Measurements from ENCODE around the gene HCN2.
A peak's percentile ranks its signal among the peaks of the same experiment; 100 is the strongest.

HCN2 gene
- total RNA-seq = 0.25 to 3.8 (median 3.3) reads per million in 3 experiments

DNA sequence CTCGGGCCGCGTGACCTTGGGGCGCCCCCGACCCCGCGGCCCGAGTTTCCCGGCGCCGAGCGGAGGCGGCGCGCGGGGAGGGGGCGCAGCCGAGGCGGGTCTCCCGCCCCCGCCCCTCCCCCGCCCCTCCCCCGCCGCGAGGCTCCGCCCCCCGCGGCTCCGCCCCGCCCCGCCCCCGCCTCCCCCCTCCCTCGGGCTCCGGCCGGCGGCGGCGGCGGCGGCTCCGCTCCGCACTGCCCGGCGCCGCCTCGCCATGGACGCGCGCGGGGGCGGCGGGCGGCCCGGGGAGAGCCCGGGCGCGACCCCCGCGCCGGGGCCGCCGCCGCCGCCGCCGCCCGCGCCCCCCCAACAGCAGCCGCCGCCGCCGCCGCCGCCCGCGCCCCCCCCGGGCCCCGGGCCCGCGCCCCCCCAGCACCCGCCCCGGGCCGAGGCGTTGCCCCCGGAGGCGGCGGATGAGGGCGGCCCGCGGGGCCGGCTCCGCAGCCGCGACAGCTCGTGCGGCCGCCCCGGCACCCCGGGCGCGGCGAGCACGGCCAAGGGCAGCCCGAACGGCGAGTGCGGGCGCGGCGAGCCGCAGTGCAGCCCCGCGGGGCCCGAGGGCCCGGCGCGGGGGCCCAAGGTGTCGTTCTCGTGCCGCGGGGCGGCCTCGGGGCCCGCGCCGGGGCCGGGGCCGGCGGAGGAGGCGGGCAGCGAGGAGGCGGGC, at the start of gene HCN2:
TSS of gene HCN2 (plus strand) at position 189 of the 703 bp plus-strand sequence. CDS start at position 254, 65 bp downstream.
- DNase-seq = no peak

DNA sequence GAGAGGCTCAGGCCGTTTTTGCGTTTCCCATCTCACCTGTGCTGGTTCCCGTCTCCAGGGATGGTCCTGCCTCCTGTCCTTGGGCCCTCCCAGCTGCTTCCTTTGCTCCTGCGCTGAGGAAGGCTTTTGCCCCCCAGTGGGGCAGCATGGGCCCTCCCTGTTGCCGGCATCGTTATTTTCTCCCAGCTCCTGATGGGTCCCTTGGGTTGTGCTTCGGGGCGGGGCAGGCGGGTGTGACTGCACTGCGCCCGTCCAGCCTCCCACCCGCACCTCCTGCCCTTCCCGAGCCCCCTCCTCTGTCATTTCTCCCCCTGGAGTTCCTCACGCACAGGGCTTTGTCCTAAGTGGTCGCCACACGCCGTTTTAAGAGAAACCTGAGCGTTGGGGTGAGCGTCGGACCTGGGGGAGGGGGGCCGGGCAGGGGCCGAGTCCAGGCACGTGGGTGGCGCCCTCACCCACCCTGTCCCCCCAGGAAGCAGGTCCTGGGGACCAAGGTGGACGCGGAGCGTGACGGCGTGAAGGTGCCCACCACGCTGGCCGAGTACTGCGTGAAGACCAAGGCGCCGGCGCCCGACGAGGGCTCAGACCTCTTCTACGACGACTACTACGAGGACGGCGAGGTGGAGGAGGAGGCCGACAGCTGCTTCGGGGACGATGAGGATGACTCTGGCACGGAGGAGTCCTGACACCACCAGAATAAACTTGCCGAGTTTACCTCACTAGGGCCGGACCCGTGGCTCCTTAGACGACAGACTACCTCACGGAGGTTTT, 48.6 kb upstream of the HCN2 start:
- no peak for DNase-seq

DNA sequence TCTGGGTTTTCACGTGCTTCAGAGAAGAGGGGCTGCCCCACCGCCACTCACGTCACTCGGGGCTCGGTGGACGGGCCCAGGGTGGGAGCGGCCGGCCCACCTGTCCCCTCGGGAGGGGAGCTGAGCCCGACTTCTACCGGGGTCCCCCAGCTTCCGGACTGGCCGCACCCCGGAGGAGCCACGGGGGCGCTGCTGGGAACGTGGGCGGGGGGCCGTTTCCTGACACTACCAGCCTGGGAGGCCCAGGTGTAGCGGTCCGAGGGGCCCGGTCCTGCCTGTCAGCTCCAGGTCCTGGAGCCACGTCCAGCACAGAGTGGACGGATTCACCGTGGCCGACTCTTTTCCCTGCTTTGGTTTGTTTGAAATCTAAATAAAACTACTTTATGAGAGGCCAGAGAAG, 48.0 kb upstream of the HCN2 start:
- no peak for DNase-seq

DNA sequence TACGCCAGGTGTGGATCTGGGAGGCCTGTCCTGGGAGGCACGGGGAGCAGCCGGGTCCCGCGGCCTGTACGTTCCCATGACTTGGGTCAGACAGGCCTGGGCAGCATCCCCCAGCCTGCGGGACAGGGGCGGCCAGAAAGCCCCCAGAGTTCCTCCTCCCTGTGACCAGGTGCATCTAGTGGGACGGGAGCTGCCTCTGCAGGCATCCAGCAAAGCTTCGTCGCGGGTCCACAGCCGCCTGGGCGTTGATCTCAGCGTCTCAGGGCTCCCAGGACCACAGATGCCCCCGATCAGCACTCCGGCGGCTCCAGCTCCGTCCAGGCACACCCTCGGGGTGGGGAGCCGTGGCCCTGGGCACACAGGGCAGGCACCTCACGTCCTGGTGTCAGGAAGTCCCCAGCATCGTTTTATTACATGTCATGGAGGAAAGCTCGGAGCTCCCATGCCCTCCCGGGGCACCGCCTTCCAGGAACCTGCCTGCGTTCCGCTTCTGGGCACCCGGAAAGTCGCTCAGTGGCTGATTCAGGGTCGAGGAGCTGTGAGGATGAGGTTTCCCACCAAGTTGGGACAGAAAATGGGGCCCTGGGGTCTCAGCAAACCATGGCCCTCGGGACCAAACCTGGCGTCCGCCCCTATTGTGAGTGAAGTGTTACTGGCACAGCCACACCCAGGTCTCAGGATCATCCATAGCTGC, 47.4 kb upstream of the HCN2 start:
- no peak for DNase-seq

DNA sequence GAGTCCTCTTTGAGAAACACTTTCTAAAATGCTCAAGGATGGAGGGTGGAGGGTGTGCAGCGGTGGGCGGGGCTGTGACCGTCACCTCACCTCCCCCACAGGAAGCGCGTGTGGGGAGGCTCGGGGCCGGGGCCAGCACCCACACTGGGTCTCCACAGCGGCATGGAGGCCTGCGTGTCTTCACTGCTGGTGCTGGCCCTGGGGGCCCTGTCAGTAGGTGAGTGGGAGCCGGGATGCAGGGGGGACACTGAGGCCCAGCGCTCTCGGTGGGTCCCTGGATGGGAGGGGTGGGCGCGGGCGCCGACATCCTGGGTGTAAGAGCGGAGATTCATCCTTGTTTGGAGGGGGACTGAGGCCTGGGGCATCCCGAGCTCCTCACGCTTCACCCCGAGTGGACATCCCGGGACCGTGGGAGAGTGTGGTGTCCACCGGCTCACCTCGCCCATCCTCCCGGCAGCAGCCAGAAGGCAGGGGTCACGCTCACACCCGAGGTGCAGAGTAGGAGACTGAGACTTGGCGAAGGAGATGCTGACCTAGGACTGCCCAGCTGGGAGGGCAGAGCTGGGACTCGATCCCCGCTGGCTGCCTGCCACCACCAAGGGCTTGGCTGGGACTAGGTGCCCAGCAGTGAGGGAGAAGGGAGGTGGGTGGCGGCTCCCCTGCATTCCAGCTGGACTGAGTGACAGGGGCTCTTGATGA, 45.6 kb upstream of the HCN2 start, which contains the start of gene GZMM:
TSS of gene GZMM (plus strand) at position 144 of the 699 bp plus-strand sequence. CDS start at position 163, 19 bp downstream.
- peak; percentile 79 for DNase-seq

DNA sequence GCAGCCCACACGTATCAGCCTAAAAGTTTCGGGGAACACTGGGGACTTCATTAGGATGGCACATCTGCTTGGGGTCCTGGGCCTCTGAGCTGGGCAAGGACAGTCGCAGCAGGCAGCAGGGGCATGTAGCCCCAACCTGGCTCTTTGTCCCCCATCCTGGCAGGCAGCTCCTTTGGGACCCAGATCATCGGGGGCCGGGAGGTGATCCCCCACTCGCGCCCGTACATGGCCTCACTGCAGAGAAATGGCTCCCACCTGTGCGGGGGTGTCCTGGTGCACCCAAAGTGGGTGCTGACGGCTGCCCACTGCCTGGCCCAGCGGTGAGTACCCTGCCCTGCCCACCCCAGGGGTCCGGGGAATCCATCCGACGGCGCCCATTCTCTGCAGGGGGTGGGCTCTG, 42.6 kb upstream of the HCN2 start:
- DNase-seq = no peak

DNA sequence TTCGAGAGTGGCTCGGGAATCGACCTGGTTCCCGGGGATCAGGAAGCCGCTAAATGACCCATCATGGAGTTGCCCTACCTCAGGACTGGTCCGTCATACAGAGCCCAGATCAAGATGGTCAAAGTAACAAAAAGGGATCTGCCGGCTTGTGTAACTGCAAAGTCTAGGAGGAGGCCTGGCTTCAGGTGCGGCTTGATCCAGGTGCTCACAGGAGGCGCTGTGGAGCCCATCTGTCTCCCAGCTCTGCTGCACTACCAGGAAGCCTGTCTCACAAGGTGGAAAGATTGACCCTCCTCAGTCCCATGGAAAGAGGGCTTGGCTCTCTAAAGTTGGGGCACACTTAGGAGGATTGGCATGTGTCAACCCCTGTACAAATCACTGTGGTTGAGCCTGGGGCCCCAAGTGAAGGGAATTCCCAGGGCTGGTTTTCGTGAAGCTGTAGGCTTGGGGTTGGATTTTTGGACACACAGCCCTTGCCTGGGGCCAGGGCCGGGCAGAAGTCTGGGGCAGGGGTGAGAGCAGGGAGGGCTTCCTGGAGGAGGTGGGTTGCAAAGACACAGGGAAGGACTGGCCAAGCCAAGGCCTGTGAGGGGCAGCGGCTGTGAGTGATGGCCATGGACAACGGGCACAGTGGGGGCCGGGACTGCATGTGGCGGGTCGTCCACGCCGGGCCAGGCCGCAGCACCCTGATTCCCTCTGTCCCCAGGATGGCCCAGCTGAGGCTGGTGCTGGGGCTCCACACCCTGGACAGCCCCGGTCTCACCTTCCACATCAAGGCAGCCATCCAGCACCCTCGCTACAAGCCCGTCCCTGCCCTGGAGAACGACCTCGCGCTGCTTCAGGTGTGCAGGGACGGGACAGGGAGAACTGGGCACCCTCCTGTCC, 41.6 kb upstream of the HCN2 start:
- no peak for DNase-seq

DNA sequence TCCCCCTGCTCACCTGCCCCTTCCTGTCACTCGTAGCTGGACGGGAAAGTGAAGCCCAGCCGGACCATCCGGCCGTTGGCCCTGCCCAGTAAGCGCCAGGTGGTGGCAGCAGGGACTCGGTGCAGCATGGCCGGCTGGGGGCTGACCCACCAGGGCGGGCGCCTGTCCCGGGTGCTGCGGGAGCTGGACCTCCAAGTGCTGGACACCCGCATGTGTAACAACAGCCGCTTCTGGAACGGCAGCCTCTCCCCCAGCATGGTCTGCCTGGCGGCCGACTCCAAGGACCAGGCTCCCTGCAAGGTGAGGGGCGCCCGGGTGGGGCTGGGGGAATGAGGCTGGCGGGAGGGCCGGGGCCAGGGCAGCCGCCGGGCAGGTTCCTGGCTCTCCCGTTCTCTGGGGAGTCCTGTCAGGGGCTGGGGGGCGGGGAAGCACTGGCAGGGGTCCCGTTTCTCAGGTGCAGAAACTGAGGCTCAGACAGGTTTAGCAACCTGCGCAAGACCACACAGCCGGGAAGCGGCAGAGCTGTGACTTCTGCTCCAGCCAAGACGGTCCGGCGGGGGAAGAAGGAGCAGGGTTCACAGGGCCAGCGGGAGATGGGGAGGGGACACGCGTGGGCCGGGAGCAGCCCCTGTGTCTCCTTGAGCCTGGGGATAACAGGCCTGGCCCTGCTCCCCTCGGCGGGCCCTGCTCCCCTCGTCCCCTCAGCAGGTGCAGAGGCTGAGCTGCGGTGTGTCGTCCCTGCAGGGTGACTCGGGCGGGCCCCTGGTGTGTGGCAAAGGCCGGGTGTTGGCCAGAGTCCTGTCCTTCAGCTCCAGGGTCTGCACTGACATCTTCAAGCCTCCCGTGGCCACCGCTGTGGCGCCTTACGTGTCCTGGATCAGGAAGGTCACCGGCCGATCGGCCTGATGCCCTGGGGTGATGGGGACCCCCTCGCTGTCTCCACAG, 40.5 kb upstream of the HCN2 start:
- no peak for DNase-seq

DNA sequence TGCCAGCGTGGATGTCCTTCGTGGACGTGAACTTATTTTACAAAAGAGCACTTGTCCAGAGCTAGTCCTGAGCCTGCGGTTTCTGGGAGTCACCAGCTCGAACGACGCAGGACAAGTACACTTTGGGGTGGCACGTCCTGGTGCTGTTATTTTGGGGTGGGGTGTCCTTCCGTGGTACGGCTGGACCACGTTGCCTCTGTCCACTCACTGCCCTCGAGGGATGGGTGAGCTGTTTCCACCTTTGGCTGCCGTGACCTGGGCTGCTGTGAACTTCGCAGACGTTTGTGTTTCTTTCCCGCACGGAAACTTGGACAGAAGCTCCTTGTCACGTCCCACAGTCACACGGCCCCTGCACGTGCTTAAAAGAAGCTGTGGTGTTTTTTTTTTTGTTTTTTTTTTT, 34.9 kb upstream of the HCN2 start:
- DNase-seq = no peak

DNA sequence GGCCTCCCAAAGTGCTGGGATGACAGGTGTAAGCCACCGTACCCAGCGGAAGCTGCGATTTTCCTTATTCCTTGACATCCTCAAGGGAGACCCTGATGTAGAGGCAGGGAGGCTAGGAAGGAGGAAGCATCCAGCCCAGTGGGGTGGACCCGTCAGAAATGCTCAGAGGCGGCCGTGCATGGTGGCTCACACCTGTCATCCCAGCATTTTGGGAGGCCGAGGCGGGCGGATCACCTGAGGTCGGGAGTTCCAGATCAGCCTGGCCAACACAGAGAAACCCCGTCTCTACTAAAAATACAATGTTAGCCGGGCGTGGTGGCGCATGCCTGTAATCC, 34.2 kb upstream of the HCN2 start:
- DNase-seq = no peak

DNA sequence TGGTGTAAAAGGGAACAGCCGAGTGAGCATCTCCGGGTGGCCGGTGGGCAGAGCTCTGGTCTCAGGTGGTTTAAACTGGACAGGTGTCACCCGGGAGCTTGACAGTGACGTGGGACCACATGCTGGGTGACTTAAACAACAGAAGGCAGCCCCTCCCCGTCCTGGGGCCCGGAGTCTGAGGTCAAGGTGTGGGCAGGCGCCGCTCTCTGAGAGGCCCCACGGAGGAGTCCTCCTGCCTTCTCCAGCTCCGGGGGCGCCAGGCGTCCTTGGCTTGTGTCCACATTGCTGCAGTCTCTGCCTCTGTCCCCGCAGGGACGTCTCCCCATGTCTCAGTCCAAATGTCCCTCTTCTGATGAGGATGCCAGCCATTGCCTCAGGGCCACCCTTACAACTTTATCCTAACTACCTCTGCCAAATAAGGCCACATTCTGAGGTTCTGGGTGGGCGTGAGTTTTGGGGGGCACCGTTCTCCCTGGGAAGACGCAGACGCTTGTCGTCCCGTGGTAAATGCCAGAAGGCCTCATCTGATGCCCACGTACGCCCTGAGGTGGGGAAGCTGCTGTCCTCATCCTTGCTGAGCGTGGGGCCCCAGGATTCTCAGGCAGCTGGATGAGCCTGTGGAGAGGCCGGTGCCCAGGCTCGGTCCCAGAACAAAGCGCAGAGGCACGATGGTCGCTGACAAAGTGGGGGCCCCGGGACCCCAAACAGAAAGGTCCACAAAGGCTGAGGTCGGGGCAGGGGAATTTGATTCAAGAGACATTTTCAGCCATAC, 32.9 kb upstream of the HCN2 start:
- no peak for DNase-seq

DNA sequence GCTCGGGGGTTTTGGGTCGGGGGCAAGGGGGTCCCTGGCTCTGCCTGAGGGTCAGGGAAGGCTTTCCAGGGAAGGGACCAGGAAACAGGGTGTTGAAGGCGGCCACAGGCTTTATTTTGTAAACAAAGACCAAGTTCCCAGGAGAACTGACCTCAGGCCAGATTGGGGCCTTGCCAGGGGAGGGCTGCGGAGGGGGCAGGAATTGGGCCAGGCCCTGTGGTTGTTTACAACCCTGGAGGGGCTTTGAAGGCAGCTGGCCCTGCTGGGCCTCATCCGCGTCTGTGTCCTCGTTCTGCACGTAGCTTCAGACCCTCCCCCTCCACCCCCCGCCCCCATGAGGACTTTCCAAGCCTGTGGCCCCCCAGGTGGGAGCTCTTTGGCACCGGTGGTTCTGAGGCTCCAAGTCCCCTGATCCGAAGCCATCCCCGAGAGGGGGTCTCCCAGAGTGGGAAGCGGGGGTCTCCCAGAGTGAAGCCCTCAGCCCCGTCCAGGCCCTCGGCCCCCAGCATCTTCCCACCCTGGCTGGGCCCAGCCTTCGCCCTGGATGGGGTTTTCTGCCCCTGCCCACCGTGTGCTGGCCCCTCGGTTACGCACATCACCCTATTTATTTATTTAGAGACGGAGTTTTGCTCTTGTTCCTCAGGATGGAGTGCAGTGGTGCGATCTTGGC, 30.8 kb upstream of the HCN2 start:
- no peak for DNase-seq

DNA sequence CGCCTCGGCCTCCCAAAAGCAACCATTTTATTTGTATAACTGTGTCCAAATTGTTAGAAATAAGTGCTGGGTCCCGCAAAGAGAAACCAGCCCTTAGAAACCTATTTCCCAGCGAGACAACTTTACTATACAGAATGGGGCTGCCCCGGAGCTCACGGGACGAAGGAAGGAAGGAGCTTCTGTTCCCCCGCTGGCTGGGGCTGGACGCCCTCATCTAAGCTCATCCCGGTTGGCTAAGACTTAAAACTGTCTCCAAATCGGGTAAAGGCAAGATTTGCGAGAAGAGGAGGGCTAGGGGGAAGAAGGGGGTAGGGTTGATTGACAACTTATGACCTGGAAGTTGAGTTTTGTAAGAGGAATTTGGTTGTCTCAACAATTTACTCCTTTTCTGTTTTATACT, 29.6 kb upstream of the HCN2 start:
- DNase-seq = no peak

DNA sequence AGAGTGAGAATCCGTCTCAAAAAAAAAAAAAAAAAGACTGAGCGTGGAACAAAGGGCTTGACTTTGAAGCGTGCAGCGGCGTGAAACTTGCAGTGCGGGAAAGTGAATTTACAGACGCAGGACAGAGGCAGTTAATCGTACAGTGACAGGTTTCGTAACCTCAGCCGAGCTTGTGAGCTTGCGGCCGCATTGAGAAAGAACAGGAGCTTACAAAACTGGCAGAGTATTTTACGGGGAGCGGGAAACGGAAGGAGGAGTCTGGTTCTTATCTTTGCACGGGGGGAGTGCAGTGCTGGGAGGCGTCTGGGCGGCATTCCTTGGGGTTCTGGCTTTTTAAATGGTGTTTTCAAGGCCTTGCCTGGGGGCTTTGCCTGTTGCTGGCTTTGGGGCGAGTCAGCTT, 23.3 kb upstream of the HCN2 start:
- no peak for DNase-seq

DNA sequence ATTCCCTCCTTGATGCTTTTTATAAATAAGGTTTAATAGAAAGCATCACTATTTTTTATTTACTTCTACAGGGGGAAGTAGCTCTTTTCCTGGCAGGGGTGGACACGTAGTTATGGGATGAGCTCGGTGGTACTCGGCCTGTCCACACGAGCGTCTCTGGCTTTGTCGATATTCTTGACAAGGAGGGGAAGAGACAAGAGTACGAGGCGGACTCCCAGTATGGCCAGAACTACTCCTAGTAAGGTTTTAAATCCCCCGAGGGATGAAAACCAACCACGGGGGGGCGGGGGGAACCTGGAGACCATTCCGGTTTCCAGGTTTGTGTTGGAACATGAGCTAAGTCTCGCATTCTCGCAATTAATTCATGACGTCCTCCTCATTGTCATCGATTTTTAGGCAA, 22.8 kb upstream of the HCN2 start:
- DNase-seq = no peak

DNA sequence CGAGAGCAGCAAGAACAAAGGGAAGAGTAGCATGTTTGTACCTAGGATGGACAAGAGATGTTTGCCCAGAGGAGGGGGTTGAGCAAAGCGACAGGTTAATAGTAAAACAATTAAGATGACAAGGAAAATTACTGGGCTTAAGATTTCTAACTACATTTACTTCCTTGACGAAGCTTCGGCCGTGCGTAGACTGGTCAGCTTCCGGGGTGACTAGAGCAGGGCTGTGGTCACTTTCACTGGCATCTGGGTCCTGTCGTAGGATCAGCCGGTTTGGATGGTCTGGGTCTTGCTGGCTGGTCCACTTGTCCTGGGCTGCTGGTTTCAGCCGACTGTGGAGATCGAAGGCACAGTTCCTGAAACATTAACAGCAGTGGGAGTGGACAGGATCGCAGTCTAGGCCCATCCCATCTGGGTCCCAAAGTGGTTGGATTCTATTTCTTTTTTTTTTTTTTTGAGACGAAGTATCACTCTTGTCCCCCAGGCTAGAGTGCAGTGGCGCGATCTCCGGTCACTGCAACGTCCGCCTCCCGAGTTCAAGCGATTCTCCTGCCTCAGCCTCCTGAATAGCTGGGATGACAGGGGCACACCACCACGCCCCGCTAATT, 22.3 kb upstream of the HCN2 start:
- no peak for DNase-seq

DNA sequence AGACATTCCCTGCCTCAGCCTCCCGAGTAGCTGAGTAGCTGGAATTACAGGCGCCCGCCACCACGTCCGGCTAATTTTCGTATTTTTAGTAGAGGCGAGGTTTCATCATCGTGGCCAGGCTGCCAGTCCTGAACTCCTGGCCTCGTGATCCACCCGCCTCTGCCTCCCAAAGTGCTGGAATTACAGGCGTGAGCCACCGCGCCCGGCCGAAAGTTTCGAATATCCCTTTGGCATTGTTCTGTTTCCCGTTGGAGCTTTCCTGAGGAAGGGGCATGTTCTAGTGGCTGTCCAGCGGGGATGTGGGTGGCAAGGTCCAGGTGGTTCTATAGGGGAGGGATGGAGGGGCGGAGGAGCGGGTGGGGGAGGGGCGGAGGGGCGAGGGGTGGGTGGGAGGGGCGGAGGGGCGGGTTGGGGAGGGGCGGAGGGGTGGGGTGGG, 19.4 kb upstream of the HCN2 start:
- DNase-seq = peak; percentile 24

DNA sequence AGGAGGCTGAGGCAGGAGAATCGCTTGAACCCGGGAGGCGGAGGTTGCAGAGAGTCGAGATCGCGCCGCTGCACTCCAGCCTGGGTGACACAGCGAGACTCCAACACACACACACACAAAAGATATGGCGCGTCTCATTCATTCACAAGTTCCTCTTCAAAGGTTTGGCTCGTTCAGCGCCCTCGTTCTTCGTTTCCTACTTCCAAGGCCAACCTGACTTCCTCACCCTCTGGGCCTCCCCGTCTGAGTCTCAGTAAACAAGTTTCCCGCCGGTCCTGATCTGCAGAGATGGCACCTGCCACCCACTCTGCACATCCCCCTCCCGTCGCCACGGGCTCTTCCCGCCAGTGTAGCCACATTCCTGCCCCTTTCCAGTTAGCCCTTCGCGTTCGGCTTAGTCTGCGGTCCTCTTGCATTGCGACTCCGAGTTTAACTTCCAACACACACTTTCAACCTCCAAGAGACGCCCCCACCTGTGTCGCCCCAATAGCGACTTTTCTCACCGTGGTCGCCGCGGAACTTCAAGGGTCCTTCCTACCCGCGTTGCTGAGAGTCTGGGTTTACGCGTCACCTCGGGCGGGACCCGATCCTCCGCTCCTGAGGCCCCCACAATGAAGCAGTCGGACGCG, 18.6 kb upstream of the HCN2 start:
- DNase-seq = peak; percentile 72

Data from central memory CD4-positive, alpha-beta T cell (primary cell).